NB4 (cell line): ENCODE data around the gene CLEC10A.

Source experiments
- DNase-seq: peaks from one replicate; pipeline ENCODE4 v3.0.0; 2010; ENCODE audit warnings: low read depth
- H3K4me3 ChIP-seq: one replicate; pipeline ENCODE4 v1.5.1; 2011; ENCODE audit warnings: mild to moderate bottlenecking, low read depth, low read length, moderate library complexity
- MYC ChIP-seq: IDR thresholded peaks from 2 replicates; pipeline ENCODE4 v1.6.1; 2011; ENCODE audit warnings: low read depth, low read length
- POLR2A ChIP-seq: IDR thresholded peaks from 2 replicates; pipeline ENCODE4 v1.6.1; 2011; ENCODE audit warnings: mild to moderate bottlenecking; ENCODE audit not compliant: insufficient read length; ENCODE audit errors: extremely low read depth
- TF ChIP-seq, protein P1 (sequence below): IDR thresholded peaks from one replicate; pipeline ENCODE4 v1.5.1; 2012; ENCODE audit warnings: low read depth, low read length
- TF ChIP-seq, protein P2 (sequence below): IDR thresholded peaks from 2 replicates; pipeline ENCODE4 v1.6.1; 2011; ENCODE audit warnings: low read depth, low read length

The CLEC10A gene

DNA sequence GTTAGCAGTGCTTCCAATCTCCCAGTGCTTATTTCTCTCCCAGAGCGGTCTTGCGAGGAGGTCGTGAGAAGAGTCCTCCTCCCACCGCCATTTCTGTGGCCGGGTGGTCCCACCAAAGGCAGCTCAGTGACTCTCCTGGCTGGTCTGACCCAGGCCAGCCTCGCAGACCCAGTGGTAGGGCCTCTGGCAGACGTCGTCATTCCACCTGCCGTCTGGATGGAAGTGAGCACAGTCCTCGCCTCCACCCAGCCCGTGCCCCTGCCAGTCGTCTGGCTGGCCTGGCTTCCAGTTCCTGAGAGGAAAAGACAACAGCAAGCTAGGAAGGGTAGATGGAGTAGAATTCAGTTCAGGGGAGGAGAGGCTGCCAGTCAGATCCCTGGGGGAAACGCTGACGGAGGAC, 5.1 kb downstream of the CLEC10A start:
- TF ChIP-seq MYC (no peak), POLR2A (no peak)
- TF ChIP-seq, protein P1, sequence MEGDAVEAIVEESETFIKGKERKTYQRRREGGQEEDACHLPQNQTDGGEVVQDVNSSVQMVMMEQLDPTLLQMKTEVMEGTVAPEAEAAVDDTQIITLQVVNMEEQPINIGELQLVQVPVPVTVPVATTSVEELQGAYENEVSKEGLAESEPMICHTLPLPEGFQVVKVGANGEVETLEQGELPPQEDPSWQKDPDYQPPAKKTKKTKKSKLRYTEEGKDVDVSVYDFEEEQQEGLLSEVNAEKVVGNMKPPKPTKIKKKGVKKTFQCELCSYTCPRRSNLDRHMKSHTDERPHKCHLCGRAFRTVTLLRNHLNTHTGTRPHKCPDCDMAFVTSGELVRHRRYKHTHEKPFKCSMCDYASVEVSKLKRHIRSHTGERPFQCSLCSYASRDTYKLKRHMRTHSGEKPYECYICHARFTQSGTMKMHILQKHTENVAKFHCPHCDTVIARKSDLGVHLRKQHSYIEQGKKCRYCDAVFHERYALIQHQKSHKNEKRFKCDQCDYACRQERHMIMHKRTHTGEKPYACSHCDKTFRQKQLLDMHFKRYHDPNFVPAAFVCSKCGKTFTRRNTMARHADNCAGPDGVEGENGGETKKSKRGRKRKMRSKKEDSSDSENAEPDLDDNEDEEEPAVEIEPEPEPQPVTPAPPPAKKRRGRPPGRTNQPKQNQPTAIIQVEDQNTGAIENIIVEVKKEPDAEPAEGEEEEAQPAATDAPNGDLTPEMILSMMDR, result no peak
- TF ChIP-seq, protein P2, sequence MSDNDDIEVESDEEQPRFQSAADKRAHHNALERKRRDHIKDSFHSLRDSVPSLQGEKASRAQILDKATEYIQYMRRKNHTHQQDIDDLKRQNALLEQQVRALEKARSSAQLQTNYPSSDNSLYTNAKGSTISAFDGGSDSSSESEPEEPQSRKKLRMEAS, result no peak
- DNase-seq, result no peak
- no peak overlapping the region for H3K4me3 ChIP-seq

DNA sequence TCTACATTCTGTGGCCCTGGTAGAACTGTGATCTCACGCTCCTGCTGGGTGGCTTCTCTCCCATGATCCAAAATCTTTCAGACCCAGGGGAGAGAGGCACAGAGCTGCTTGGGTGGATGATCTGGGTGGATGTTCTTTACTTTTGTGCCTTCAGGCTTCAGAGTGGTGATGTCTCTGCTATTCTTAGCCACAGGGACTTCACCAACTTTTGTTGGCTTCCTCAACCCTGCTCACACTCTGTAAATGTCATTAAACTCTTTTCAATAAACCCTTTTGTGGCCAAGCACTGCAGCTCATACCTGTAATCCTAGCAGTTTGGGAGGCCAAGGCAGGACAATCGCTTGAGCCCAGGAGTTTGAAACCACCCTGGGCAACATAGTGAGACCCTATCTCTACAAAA, 7.6 kb downstream of the CLEC10A start:
- TF ChIP-seq MYC, result no peak
- no peak for TF ChIP-seq POLR2A
- TF ChIP-seq, protein P1, result no peak
- TF ChIP-seq, protein P2, result no peak
- DNase-seq, result no peak
- H3K4me3 ChIP-seq, result no peak overlapping the region

DNA sequence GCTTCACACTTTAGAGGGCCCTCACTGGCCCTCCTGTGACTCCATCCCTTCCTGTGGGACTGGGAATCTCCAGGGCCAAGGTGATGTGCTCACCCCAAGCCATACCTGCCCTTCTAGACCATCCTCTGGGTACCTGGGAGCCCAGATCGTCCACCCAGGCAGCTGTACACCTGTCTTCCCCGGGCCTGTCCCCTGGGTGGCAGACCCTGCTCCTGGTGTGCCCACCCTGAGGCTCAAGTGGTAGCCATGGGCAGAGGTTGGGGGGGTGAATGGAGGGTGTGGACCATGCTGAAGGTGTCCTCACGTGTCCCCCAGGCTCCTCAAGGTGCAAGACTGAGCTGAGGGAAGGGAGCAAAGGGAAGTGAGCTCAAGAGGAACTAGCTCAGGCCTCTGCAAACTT, 9.3 kb downstream of the CLEC10A start:
- no peak overlapping the region for H3K4me3 ChIP-seq
- TF ChIP-seq, protein P1, result no peak
- TF ChIP-seq, protein P2, result no peak
- no peak for TF ChIP-seq POLR2A
- TF ChIP-seq MYC, result no peak
- DNase-seq, result no peak

DNA sequence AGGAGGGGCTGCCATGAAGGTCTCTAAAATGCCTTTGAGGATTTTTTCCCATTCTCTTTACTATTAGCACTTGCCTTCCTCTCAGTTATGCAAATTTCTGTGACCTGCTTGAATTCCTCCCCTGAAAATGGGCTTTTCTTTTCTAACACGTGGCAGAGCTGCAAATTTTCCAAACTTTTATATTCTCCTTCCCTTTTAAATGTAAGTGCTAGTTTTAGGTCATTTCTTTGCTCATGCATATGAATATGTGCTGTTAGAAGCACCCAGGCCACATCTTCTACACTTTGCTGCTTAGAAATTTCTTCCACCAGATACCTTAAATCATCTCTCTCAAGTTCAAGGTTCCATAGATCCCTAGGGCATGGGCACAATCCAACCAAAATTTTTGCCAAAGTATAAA, 11.8 kb downstream of the CLEC10A start:
- no peak overlapping the region for H3K4me3 ChIP-seq
- no peak for DNase-seq
- TF ChIP-seq MYC, result no peak
- TF ChIP-seq, protein P1, result no peak
- TF ChIP-seq POLR2A, result no peak
- TF ChIP-seq, protein P2, result no peak

DNA sequence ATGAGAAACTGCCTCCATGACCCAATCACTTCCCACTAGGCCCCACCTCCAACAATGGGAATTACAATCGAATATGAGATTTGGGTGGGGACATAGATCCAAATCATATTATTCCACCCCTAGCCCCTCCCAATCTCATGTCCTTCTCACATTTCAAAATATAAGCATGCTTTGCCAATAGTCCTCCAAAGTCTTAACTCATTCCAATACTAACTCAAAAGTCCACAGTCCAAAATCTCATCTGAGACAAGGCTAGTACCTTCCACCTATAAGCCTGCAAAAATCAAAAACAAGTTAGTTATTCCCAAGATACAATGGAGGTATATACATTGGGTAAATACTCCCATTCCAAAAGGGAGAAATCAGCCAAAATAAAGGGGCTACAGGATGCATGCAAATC, 12.9 kb downstream of the CLEC10A start:
- TF ChIP-seq POLR2A (no peak), MYC (no peak)
- TF ChIP-seq, protein P1, result no peak
- TF ChIP-seq, protein P2, result no peak
- no peak for DNase-seq
- H3K4me3 ChIP-seq, result no peak overlapping the region

DNA sequence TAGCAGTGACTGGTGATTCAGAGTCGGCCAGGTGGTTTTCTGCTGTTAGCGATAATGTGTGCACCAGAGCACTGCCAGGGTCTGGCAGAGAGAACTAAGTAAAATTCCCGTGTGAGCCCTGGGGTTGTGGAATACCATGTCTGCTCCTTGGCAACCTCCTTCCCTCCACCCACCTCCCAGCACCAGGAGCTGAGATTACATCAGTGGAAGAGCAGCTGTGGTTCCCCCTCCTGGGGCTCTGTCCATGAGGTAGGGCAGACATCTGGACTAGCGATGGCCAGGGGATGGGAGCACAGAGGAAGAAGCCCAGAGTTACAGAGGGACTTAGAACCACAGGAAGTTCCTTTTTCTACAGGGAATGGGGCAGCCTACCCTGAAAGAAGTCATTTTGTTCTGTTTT, 15.8 kb downstream of the CLEC10A start:
- no peak overlapping the region for H3K4me3 ChIP-seq
- TF ChIP-seq POLR2A, result no peak
- TF ChIP-seq, protein P2, result no peak
- TF ChIP-seq MYC, result no peak
- TF ChIP-seq, protein P1, result no peak
- DNase-seq, result no peak
